ENCODE data around the gene DOC2B.
"Not testable (repeated sequence)": the region's sequence is repeated elsewhere in the genome, so short reads cannot be mapped to it uniquely, and the experiment has no call there.

DOC2B gene

DNA sequence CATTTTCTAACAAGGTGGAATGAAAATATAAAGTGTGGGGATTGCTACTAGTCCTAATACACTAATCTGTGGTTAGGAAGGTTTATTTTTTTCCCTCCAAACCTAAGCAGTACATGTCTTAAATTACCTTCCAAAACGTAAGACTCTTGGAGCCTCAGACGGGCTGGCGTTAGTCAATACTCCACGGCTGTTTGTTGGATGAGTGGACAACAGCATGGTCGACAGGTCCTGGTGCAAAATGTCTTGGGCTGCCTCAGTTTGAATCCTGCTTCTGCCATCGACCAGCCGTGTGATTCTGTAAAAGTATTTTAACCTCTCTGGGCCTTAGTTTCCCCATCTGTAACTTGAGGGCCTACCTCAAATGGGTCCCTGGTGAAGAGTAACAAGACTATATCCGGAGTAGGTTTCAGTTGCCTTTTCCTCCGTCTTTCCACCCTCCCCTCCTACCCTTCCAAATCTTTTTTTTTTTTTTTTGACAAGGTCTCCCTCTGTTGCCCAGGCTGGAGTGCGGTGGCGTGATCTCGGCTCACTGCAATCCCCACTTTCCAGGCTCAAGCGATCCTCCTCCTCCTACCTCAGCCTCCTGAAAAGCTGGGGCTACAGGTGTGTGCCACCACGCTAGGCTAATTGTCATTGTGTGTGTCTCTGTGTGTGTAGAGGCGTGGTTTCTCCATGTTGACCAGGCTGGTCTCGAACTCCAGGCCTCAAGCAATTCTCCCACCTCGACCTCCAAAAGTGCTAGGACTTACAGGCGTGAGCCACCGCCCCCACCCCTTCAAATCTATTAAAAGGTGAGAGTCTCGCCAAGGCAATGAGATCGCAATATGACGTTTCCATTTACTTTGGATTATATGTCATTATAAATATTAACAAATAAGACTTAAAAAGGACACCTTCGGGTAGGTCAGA is 38.3 kb downstream of the DOC2B start:
- DNase-seq: no peak

DNA sequence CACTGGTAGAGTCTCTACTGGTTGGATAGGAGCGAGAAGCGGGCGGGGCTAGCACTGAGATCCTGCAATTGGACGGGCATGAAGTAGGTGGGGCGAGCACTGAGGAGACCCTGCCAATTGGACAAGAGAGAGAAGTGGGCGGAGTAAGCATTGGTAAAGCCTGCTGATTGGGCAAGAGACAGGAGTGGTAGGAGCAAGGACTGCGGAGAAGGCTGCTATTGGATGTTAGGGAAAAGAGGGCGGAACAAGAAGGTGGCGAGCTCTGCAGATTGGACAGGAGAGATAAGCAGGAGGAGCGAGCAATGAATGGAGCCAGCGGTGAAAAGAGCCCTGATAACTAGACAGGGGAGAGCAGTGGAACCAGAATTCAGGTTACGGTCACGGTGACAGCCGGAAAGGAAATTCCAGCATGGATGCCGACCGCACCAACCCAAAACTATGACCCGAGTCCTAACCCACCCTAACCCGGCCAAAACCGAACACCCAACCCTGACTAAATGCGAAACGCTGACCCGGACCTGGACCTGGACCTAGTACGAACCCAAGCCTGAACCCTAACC is 39.3 kb downstream of the DOC2B start:
- no peak for DNase-seq

DNA sequence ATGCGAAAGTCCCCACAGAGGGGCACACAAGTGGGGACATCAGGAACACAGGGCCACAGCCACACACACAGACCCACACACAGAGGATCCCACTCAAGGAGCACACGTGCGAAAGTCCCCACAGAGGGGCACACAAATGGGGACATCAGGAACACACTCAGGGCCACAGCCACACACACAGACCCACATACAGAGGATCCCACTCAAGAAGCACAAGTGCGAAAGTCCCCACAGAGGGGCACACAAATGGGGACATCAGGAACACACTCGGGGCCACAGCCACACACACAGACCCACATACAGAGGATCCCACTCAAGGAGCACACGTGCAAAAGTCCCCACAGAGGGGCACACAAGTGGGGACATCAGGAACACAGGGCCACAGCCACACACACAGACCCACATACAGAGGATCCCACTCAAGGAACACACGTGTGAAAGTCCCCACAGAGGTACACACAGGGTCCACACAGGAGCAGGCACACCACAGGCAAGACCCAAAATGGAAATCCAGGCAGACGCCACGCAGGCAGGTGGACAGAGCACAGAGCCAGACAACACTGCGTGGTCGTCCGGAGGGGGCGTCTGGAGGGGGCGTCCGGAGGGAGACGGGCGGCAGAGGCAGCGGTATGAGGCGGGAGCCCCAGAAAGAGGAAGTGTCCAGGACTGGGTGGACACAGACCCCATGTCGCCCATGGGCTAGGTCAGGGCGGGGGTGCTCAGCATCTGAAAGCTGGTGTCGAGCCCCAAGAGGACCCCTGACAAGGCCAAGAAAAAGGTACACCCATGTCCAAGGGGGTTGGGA is 41.8 kb downstream of the DOC2B start:
- DNase-seq: not testable (repeated sequence)

DNA sequence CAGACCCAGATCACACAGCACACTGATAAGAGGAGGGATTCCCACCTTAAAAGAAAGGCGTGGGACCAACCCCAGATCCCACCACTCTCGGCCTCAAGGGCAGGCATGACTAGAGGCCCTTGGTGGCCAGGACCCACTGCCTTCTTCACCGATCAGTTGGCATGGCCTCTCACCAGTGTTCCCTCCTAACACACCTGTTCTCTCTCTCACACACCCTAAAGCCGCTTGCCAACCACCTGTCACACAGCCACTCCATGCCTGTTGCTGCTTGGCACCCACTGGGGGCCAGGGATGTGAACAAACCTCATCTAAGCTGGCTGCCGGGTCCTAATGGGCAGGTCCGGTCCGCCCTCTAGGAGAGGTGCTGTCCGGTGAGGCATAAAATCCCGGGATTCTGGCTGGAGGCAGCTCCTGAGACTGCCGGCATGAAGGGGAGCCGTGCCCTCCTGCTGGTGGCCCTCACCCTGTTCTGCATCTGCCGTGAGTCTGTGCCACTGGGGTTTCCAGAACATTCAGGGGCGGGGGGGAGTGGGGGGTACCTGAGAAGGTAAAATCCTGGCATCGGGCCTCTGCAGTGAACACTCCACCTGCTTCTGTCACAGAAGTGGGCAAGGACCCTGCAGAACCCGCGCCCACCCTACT is 44.2 kb downstream of the DOC2B start, which contains the start of gene SCGB1C2:
Gene SCGB1C2, plus strand, starts transcription at position 404 of the 642 bp plus-strand sequence. Its CDS starts 22 bp downstream, at position 426.
- not testable (repeated sequence) for DNase-seq

DNA sequence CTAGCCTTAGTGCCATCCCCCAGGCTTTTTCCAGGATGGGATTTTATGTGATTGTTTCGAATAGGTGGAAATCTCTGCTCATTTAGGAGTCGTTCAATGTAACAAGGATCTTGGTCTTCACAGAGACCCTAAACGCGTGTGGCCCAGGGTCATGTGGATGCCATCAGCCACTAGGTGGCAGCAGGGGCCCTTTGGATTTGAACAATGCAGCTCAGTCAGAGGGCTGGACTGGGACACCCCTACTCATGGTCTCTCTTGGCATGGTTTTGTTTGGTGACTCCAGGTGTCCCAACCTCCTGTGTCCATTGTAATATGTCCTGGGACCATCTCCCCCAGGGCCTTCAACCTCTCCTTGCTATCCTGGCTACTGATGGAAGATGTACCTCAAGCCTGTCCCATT is 44.9 kb downstream of the DOC2B start:
- DNase-seq: not testable (repeated sequence)

DNA sequence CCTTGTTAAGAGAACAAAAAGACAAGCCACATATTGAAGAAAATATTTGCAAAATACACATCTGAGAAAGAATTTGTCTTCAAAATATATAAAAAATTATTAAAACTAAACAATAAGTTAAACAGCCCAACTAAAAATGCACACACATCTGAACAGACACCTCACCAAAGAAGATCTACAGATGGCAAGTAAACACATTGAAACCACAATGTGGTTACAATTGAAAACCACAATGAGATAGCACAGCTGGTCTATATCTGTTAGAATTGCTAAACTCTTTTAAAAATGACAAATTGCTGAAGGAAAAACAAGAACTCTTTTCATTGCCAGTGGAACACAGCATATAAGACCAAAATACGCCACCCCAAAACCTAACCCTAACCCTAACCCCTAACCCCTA is 45.6 kb downstream of the DOC2B start:
- DNase-seq: not testable (repeated sequence)

DNA sequence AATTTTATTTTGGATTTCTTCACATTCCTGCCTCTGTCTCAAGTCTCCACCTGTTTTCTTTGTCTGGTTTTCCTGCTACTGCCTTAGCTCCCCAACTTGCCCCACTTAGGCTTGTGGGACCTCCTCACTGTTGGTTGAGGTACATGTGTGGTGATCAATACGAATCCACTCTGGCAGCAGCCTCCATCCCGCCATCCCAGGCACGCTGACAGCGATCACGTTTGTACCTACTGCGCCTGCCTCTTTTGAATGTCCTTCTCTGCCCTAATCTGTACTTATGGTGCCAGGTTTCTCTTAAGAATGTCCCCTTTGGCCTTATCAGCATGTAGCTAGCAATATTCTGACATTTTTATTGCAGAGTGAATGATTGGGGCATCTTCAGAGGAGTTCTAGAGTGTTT is 46.4 kb downstream of the DOC2B start:
- not testable (repeated sequence) for DNase-seq

DNA sequence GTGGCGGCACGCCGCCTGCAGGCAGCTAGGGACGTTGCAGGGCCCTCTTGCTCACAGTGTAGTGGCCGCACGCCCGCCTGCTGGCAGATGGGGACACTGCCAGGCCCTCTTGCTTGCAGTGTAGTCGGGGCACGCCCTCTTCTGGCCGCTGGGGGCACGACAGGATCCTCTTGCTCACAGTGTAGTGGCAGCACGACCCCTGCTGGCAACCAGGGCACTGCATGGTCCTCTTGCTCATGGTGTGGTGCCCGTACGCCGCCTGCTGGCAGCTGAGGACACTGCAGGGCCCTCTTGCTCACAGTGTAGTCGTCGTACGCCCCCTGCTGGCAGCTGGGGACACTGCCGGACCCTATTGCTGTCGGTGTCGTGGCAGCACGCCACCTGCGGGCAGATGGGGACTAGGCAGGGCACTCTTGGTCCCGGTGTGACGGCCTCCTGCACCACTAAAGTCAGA is 47.1 kb downstream of the DOC2B start:
- DNase-seq: not testable (repeated sequence)

DNA sequence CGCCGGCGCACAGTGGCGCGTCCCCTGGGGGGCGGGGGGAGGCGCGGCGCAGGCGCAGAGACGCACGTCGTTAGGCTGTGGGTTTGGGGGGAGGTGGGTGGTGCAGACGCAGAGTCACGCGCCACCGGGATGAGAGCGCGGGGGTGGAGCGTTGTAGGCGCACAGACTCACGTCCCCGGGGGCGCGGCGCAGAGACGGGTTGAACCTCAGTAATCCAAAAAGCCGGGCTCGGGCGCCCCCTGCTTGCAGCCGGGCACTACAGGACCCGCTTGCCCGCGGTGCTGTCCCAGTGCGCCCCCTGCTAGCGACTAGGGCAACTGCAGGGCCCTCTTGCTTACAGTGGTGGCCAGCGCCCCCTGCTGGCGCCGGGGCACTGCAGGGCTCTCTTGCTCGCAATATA is 47.5 kb downstream of the DOC2B start:
- DNase-seq: not testable (repeated sequence)

DNA sequence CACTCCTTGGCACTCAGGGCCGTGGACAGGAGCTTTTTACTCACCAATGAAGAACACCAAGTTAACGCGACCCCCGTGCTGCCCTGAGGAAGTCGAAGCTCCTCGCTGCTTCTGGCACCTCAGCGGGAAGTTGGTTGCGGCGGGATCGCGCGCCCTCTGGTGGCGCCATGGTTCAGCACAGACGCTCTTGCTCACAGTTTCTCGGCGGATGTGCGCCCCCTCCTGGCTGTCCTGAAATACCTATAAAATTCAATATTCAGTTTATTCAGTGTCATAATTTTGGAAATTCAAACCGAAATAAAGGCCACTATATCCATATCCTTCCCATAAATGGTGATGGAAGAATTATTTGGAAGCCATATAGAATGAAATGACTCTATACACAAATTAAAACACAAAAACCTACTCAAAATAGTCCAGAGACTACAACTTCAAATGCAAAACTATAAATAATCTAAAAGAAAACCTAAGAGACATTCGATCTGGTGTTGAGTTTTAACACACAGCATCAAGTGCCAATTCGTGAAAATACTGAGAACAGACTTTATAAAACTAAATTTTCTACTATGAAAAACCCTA is 63.0 kb downstream of the DOC2B start:
- not testable (repeated sequence) for DNase-seq

DNA sequence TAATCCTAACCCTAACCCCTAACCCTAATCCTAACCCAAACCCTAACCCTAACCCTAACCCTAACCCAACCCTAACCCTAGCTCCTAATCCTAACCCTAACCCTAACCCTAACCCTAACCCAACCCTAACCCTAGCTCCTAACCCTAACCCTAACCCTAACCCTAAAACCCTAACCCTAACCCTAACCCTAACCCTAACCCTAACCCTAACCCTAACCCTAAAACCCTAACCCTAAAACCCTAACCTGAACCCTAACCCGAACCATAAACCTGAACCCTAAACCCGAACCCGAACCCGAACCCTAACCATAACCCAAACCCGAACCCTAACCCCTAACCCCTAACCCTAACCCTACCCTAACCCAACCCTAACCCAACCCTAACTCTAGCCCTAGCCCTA is 68.3 kb downstream of the DOC2B start:
- DNase-seq: not testable (repeated sequence)
